H9 (cell line): ENCODE data around the gene RPRD1A. TPM values are rescaled to one million over a fixed set of nuclear protein-coding genes. Genes with fewer than 3 reads are reported as not detected.

Source experiments
- DNase-seq: peaks from one replicate; pipeline ENCODE4 v3.0.0-alpha.2; 2017
- H2AFZ ChIP-seq: one replicate; pipeline ENCODE4 v1.6.1; 2013; ENCODE audit warnings: mild to moderate bottlenecking, low read length, control low read depth, moderate library complexity
- H2AK5ac ChIP-seq: 2 replicates; pipeline ENCODE4 v1.6.1; 2013; ENCODE audit warnings: low read length, control low read depth, mixed read lengths; ENCODE audit not compliant: insufficient read length
- H2BK120ac ChIP-seq: one replicate; pipeline ENCODE4 v1.6.1; 2013; ENCODE audit warnings: low read depth, mild to moderate bottlenecking, low read length, control low read depth, inconsistent platforms; ENCODE audit not compliant: poor library complexity, severe bottlenecking
- H2BK12ac ChIP-seq: 2 replicates; pipeline ENCODE4 v1.6.1; 2013; ENCODE audit warnings: low read length, control low read depth, mixed read lengths, low read depth; ENCODE audit not compliant: insufficient read length
- H2BK15ac ChIP-seq: 2 replicates; pipeline ENCODE4 v1.6.1; 2013; ENCODE audit warnings: low read depth, low read length, control low read depth
- H2BK20ac ChIP-seq: one replicate; pipeline ENCODE4 v1.6.1; 2013; ENCODE audit warnings: low read depth, mild to moderate bottlenecking, low read length, control low read depth, inconsistent platforms; ENCODE audit not compliant: poor library complexity, severe bottlenecking
- H2BK5ac ChIP-seq: 2 replicates; pipeline ENCODE4 v1.6.1; 2013; ENCODE audit warnings: low read length, control low read depth, mixed read lengths; ENCODE audit not compliant: insufficient read length
- H3K14ac ChIP-seq: 2 replicates; pipeline ENCODE4 v1.6.1; 2013; ENCODE audit warnings: low read length, control low read depth; ENCODE audit not compliant: insufficient read depth
- H3K18ac ChIP-seq: 2 replicates; pipeline ENCODE4 v1.6.1; 2013; ENCODE audit warnings: low read depth, mild to moderate bottlenecking, mixed read lengths, low read length, control low read depth; ENCODE audit not compliant: insufficient read length
- H3K23ac ChIP-seq: 2 replicates; pipeline ENCODE4 v1.6.1; 2013; ENCODE audit warnings: low read length, control low read depth, mixed read lengths, low read depth; ENCODE audit not compliant: insufficient read length
- H3K23me2 ChIP-seq: 2 replicates; pipeline ENCODE4 v1.6.1; 2013; ENCODE audit warnings: low read depth, mild to moderate bottlenecking, mixed read lengths, low read length, control low read depth; ENCODE audit not compliant: insufficient read length, poor library complexity, severe bottlenecking
- H3K27ac ChIP-seq: 2 replicates; pipeline ENCODE4 v1.5.1; 2013; ENCODE audit warnings: low read length, control low read depth, mixed read lengths, low read depth; ENCODE audit not compliant: insufficient read length
- H3K27me3 ChIP-seq: 2 replicates; pipeline ENCODE4 v1.6.1; 2013; ENCODE audit warnings: low read length, control low read depth, inconsistent platforms; ENCODE audit not compliant: insufficient read depth
- H3K4ac ChIP-seq: 2 replicates; pipeline ENCODE4 v1.6.1; 2013; ENCODE audit warnings: low read depth, mild to moderate bottlenecking, control low read depth, inconsistent platforms, low read length, moderate library complexity
- H3K4me1 ChIP-seq: 2 replicates; pipeline ENCODE4 v1.6.1; 2013; ENCODE audit warnings: low read length, control low read depth, inconsistent platforms; ENCODE audit not compliant: insufficient read depth
- H3K4me2 ChIP-seq: 2 replicates; pipeline ENCODE4 v1.6.1; 2013; ENCODE audit warnings: low read length, control low read depth, mixed read lengths; ENCODE audit not compliant: insufficient read length, insufficient read depth
- H3K56ac ChIP-seq: 2 replicates; pipeline ENCODE4 v1.6.1; 2013; ENCODE audit warnings: low read depth, mild to moderate bottlenecking, mixed read lengths, low read length, control low read depth; ENCODE audit not compliant: insufficient read length
- H3K79me1 ChIP-seq: 2 replicates; pipeline ENCODE4 v1.6.1; 2013; ENCODE audit warnings: low read depth, mild to moderate bottlenecking, moderate library complexity, low read length, control low read depth, inconsistent platforms; ENCODE audit not compliant: insufficient read depth, poor library complexity, severe bottlenecking
- H3K79me2 ChIP-seq: 2 replicates; pipeline ENCODE4 v1.6.1; 2013; ENCODE audit warnings: low read length, control low read depth, inconsistent platforms; ENCODE audit not compliant: insufficient read depth
- H3K9ac ChIP-seq: 2 replicates; pipeline ENCODE4 v1.6.1; 2013; ENCODE audit warnings: low read length, control low read depth, mixed read lengths; ENCODE audit not compliant: insufficient read length; ENCODE audit errors: extremely low read depth
- H3K9me3 ChIP-seq: one replicate; pipeline ENCODE4 v1.6.1; 2013; ENCODE audit warnings: low read depth, low read length, inconsistent platforms; ENCODE audit not compliant: control insufficient read depth
- H3T11ph ChIP-seq: one replicate; pipeline ENCODE4 v1.6.1; 2013; ENCODE audit warnings: mild to moderate bottlenecking, low read length, control low read depth, inconsistent platforms
- H4K20me1 ChIP-seq: one replicate; pipeline ENCODE4 v1.6.1; 2013; ENCODE audit not compliant: control insufficient read depth, insufficient read length, insufficient read depth
- H4K5ac ChIP-seq: 2 replicates; pipeline ENCODE4 v1.6.1; 2013; ENCODE audit warnings: low read depth, mild to moderate bottlenecking, mixed read lengths, low read length, control low read depth; ENCODE audit not compliant: insufficient read length
- H4K8ac ChIP-seq: replicated peaks from 2 replicates; pipeline ENCODE4 v1.6.1; 2013; ENCODE audit warnings: low read length, control low read depth, mixed read lengths, low read depth; ENCODE audit not compliant: insufficient read length
- H4K91ac ChIP-seq: 2 replicates; pipeline ENCODE4 v1.6.1; 2013; ENCODE audit warnings: low read depth, mild to moderate bottlenecking, moderate library complexity, mixed read lengths, low read length, control low read depth; ENCODE audit not compliant: insufficient read length
- H3K27ac Mint-ChIP-seq, 3 experiments: 2 replicates in 2 of 3; 3 replicates in 1 of 3; pipeline ENCODE4 v1.8.0; 2020 to 2021; ENCODE audit warnings: mixed read lengths in 3 of 3, mild to moderate bottlenecking in 1 of 3, moderate library complexity in 1 of 3
- H3K27me3 Mint-ChIP-seq: 2 replicates; pipeline ENCODE4 v1.8.0; 2021; ENCODE audit warnings: low read depth, mild to moderate bottlenecking, moderate library complexity, mixed read lengths
- H3K36me3 Mint-ChIP-seq, 3 experiments: 2 replicates in 2 of 3; 3 replicates in 1 of 3; pipeline ENCODE4 v1.8.0; 2020 to 2021; ENCODE audit warnings: low read depth in 3 of 3, mixed read lengths in 3 of 3; ENCODE audit not compliant: insufficient read depth in 1 of 3
- H3K4me1 Mint-ChIP-seq, 2 experiments: 2 replicates each; pipeline ENCODE4 v1.8.0; 2020; ENCODE audit warnings: mixed read lengths in 2 of 2
- H3K4me3 Mint-ChIP-seq, 2 experiments: 2 replicates in 1 of 2; 3 replicates in 1 of 2; pipeline ENCODE4 v1.8.0; 2020 to 2021; ENCODE audit warnings: mild to moderate bottlenecking in 2 of 2, mixed read lengths in 2 of 2, moderate library complexity in 1 of 2
- H3K9me3 Mint-ChIP-seq, 2 experiments: 2 replicates in 1 of 2; 3 replicates in 1 of 2; pipeline ENCODE4 v1.8.0; 2020; ENCODE audit warnings: mild to moderate bottlenecking in 2 of 2, mixed read lengths in 2 of 2, moderate library complexity in 1 of 2
- CTCF ChIP-seq: fragments of 200-600 bp; sonication (generic); conservative IDR thresholded peaks from 3 replicates; pipeline ENCODE4 v1.8.0; 2021; ENCODE audit warnings: antibody characterized with exemption, mild to moderate bottlenecking
- WGBS: extraction: QIAGEN DNeasy Blood & Tissue Kit; methylation state at CpG from one replicate; pipeline ENCODE4 v1.1.7; 2013; ENCODE audit warnings: missing lambda C conversion rate, low lambda C conversion rate, mixed read lengths; ENCODE audit not compliant: insufficient read length; ENCODE audit errors: extremely low coverage; 5-methylcytosine and 5-hydroxymethylcytosine counted together
- total RNA-seq: library from RNA; stranded (reverse); gene quantifications from 2 replicates; pipeline ENCODE4 v1.2.1, GENCODE V29; 2021

The RPRD1A gene
- total RNA-seq, 1 experiment from 2014 or later, result 107 TPM

- peaks cover 45 to 52% (median 47%) of the 10 kb centered on the region in 3 experiments for H3K36me3 Mint-ChIP-seq
- no peaks in the 10 kb centered on the region for H3K27me3 ChIP-seq
- peaks cover 8% of the 10 kb centered on the region; the same call in 1 of the 2 replicates for H3K79me2 ChIP-seq
Measured at GRCh38 chr18:36034299-36034895, 33.0 kb downstream of the RPRD1A start.

More at GRCh38 chr18:36034299-36034895, 33.0 kb downstream of the RPRD1A start:
- no peak overlapping the region for H3K14ac ChIP-seq
- H3K9me3 Mint-ChIP-seq, result peaks cover 22 to 25% of the 10 kb centered on the region in 2 experiments
- H2BK12ac ChIP-seq, result no peak overlapping the region
- H3K23me2 ChIP-seq, result no peaks in the 10 kb centered on the region
- H4K8ac ChIP-seq, result no peak overlapping the region
- H3K4me1 Mint-ChIP-seq, result 0 out of 4 replicates have a peak, but pooled peaks cover 0 to 4% of the 10 kb centered on the region in 2 experiments
- no peak overlapping the region for H2BK15ac ChIP-seq
- peaks cover 12% of the 10 kb centered on the region for H3K9me3 ChIP-seq
- no peak overlapping the region for H3K27ac Mint-ChIP-seq
- no peak overlapping the region for H3K4ac ChIP-seq
- H3K4me2 ChIP-seq, result no peak overlapping the region
- TF ChIP-seq CTCF, result no peak
- H3K56ac ChIP-seq, result no peak overlapping the region
- H4K5ac ChIP-seq, result no peak overlapping the region
- no peak overlapping the region for H2AK5ac ChIP-seq
- no peak overlapping the region for H3K23ac ChIP-seq
- H3K79me1 ChIP-seq, result peaks cover 6% of the 10 kb centered on the region
- H3T11ph ChIP-seq, result no peak overlapping the region
- no peak overlapping the region for H2AFZ ChIP-seq
- H2BK5ac ChIP-seq, result no peak overlapping the region
- H3K18ac ChIP-seq, result no peak overlapping the region
- H4K20me1 ChIP-seq, result no peaks in the 10 kb centered on the region
- DNase-seq, result no peak
- no peak overlapping the region for H3K9ac ChIP-seq
- H3K27me3 Mint-ChIP-seq, result no peaks in the 10 kb centered on the region
- H4K91ac ChIP-seq, result no peak overlapping the region
- no CpG with 5 or more reads among the region's 1 CpG for WGBS
- no peak overlapping the region for H2BK120ac ChIP-seq
- H3K27ac ChIP-seq, result no peak overlapping the region
- no peak overlapping the region for H3K4me3 Mint-ChIP-seq
- no peak overlapping the region for H2BK20ac ChIP-seq
- H3K4me1 ChIP-seq, result no peaks in the 10 kb centered on the region
